Measurements from ENCODE around the gene EPHA4.

The EPHA4 gene

DNA sequence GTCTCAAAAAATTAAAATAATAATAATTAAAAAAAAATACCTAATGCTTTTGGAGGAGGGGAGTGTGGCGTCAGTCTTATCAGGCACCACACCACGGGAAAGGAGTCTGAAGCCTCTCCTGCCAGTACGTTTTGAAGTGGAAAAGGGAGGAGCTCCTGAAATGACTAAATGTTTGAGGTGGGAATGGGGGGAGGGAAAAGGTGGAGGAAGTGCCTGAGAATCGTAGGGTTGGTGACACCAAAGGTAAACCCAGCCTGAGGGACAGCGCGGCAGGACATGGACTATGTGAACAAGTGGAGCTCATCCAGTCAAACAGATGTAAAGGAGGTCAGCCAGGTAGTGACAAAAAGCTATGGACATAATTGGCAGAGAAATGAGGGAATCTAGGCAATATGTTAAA, 42.2 kb upstream of the EPHA4 start:
- no peaks in the 10 kb centered on the region for H3K36me3 ChIP-seq (ENCODE audit: insufficient read depth, low read length)
- H3F3A ChIP-seq (ENCODE audit: low read depth), result no peaks in the 10 kb centered on the region
- no peak overlapping the region for H3K4me3 ChIP-seq (ENCODE audit: low read length, poor library complexity, severe bottlenecking)
- H2AFZ ChIP-seq (ENCODE audit: low read length), result no peak overlapping the region
- TF ChIP-seq EZH2phosphoT487 (IDR thresholded peaks at IDR 0.05; ENCODE audit: borderline replicate concordance), result no peak
- TF ChIP-seq, protein P1, sequence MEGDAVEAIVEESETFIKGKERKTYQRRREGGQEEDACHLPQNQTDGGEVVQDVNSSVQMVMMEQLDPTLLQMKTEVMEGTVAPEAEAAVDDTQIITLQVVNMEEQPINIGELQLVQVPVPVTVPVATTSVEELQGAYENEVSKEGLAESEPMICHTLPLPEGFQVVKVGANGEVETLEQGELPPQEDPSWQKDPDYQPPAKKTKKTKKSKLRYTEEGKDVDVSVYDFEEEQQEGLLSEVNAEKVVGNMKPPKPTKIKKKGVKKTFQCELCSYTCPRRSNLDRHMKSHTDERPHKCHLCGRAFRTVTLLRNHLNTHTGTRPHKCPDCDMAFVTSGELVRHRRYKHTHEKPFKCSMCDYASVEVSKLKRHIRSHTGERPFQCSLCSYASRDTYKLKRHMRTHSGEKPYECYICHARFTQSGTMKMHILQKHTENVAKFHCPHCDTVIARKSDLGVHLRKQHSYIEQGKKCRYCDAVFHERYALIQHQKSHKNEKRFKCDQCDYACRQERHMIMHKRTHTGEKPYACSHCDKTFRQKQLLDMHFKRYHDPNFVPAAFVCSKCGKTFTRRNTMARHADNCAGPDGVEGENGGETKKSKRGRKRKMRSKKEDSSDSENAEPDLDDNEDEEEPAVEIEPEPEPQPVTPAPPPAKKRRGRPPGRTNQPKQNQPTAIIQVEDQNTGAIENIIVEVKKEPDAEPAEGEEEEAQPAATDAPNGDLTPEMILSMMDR (conservative IDR thresholded peaks at IDR 0.05; ENCODE audit: low read length), result no peak
- no peak overlapping the region for H3K9ac ChIP-seq (ENCODE audit: low read depth, low read length, poor library complexity, severe bottlenecking)
- H3K9me3 ChIP-seq (ENCODE audit: insufficient read depth, low read depth, low read length), result no peaks in the 10 kb centered on the region
- H3K4me1 ChIP-seq (ENCODE audit: insufficient read depth, low read length, poor library complexity, severe bottlenecking), result no peaks in the 10 kb centered on the region
- H3K4me2 ChIP-seq (ENCODE audit: low read depth, low read length, poor library complexity, severe bottlenecking), result no peak overlapping the region
- no peaks in the 10 kb centered on the region for H3K79me2 ChIP-seq (ENCODE audit: insufficient read depth, low read length)
- H3K27me3 ChIP-seq (ENCODE audit: insufficient read depth, low read length, poor library complexity, severe bottlenecking), result no peaks in the 10 kb centered on the region
- no peaks in the 10 kb centered on the region for H3K9me2 ChIP-seq (replicated peaks; ENCODE audit: low read depth, low read length)
- no peaks in the 10 kb centered on the region for H4K20me1 ChIP-seq (ENCODE audit: insufficient read depth, low read length, poor library complexity, severe bottlenecking)

DNA sequence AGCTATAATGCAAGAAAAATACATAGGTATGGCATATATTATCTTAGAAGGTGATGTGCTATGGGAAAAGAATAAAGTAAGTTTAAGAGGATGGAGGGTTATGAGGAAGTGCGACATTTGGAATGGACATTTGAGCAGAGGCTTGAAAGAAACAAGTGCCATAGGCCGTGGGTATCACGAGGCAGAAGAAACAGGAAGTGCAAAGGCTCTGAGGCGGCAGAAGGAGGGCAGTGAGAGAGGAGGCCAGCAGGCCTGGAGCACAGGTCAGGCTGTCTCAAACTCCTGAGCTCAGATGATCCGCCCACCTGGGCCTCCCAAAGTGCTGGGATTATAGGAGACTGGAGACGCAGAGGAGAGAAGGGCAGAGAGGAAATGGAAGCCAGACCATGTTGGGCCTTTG, 40.7 kb upstream of the EPHA4 start:
- Histone ChIP-seq H3K79me2 (ENCODE audit: insufficient read depth, low read length) (no peaks in the 10 kb centered on the region), H2AFZ (ENCODE audit: low read length) (no peak overlapping the region), H3K4me2 (ENCODE audit: low read depth, low read length, poor library complexity, severe bottlenecking) (no peak overlapping the region), H3K9me3 (ENCODE audit: insufficient read depth, low read depth, low read length) (no peaks in the 10 kb centered on the region), H3K9ac (ENCODE audit: low read depth, low read length, poor library complexity, severe bottlenecking) (no peak overlapping the region), H3K4me3 (ENCODE audit: low read length, poor library complexity, severe bottlenecking) (no peak overlapping the region), H3K36me3 (ENCODE audit: insufficient read depth, low read length) (no peaks in the 10 kb centered on the region), H3F3A (ENCODE audit: low read depth) (no peaks in the 10 kb centered on the region), H4K20me1 (ENCODE audit: insufficient read depth, low read length, poor library complexity, severe bottlenecking) (no peaks in the 10 kb centered on the region), H3K4me1 (ENCODE audit: insufficient read depth, low read length, poor library complexity, severe bottlenecking) (no peaks in the 10 kb centered on the region), H3K27me3 (ENCODE audit: insufficient read depth, low read length, poor library complexity, severe bottlenecking) (no peaks in the 10 kb centered on the region), H3K9me2 (replicated peaks; ENCODE audit: low read depth, low read length) (no peaks in the 10 kb centered on the region)
- TF ChIP-seq, protein P1 (conservative IDR thresholded peaks at IDR 0.05; ENCODE audit: low read length), result no peak
- no peak for TF ChIP-seq EZH2phosphoT487 (IDR thresholded peaks at IDR 0.05; ENCODE audit: borderline replicate concordance)

DNA sequence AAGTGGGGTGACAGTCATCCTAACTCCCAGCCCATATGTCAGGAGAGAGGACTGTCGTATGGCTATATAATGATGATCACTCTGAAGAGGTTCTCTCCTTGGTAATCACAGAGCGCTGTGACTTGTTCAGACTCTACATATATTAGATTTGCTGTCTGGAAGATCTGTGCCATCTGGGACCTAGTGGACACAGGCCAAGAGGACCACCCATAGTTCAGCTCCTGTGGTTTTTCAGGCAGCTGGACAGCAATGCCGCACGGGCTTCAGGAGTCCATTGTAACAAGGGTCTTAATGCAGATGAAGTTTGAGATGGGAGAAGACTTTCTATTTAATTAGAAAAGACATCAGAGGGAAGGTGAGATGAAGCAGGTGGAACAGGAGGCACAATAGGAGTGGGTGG, 40.1 kb upstream of the EPHA4 start:
- no peak overlapping the region for H3K4me3 ChIP-seq (ENCODE audit: low read length, poor library complexity, severe bottlenecking)
- H3K36me3 ChIP-seq (ENCODE audit: insufficient read depth, low read length), result no peaks in the 10 kb centered on the region
- no peaks in the 10 kb centered on the region for H3K27me3 ChIP-seq (ENCODE audit: insufficient read depth, low read length, poor library complexity, severe bottlenecking)
- no peaks in the 10 kb centered on the region for H3K9me3 ChIP-seq (ENCODE audit: insufficient read depth, low read depth, low read length)
- no peaks in the 10 kb centered on the region for H3F3A ChIP-seq (ENCODE audit: low read depth)
- no peaks in the 10 kb centered on the region for H4K20me1 ChIP-seq (ENCODE audit: insufficient read depth, low read length, poor library complexity, severe bottlenecking)
- no peaks in the 10 kb centered on the region for H3K4me1 ChIP-seq (ENCODE audit: insufficient read depth, low read length, poor library complexity, severe bottlenecking)
- no peaks in the 10 kb centered on the region for H3K9me2 ChIP-seq (replicated peaks; ENCODE audit: low read depth, low read length)
- no peak overlapping the region for H3K4me2 ChIP-seq (ENCODE audit: low read depth, low read length, poor library complexity, severe bottlenecking)
- H3K79me2 ChIP-seq (ENCODE audit: insufficient read depth, low read length), result no peaks in the 10 kb centered on the region
- TF ChIP-seq, protein P1 (conservative IDR thresholded peaks at IDR 0.05; ENCODE audit: low read length), result no peak
- TF ChIP-seq EZH2phosphoT487 (IDR thresholded peaks at IDR 0.05; ENCODE audit: borderline replicate concordance), result no peak
- H2AFZ ChIP-seq (ENCODE audit: low read length), result no peak overlapping the region
- no peak overlapping the region for H3K9ac ChIP-seq (ENCODE audit: low read depth, low read length, poor library complexity, severe bottlenecking)

Data from Loucy (cell line).